Measurements from ENCODE around the gene TMEM44.
"Not testable (repeated sequence)": the region's sequence is repeated elsewhere in the genome, so short reads cannot be mapped to it uniquely, and the experiment has no call there.

TMEM44 gene

DNA sequence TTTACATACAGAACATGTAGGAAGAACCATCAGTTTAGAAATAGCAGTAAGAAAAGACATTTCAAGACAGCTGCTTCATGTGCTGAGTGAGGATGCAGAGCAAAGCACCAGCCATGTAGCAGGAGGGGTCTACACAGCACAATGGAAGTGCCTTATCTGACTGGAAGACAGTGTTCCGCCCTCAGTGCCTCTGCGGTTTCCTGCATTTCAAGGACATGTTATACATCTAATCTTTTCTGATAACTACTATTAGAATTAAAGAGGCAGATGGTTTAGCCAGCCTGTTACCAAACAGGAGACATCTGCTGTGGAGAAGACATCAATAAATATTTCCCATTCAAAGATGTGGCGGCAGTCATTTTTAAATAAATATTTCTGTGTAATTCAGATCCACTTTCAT lies 28.2 kb upstream of the TMEM44 start:
- Mint-ChIP-seq H3K4me1 (peaks cover 21% of the 10 kb centered on the region), H3K4me3 (no peak overlapping the region), H3K27ac (no peak overlapping the region), H3K36me3 (peaks cover 23% of the 10 kb centered on the region), H3K27me3 (no peaks in the 10 kb centered on the region), H3K9me3 (no peaks in the 10 kb centered on the region)

DNA sequence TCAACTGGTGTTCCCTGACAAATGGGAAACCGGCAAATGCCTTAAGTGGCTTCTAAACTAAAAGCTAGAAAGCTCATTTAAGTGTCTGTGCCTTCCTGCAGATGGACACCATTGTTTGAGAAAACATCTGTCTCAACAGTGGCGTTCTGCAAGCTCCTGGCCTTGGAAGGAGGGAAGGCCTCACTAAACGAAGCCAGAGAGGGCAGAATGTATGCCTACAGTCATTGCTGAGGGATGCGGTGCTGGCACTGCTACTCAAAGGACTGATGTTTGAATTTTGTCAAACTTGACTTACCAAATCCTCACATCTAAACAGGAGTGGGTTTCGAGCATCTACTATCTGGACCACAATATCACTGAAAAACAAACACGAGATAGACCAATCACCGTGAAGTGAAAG lies 26.6 kb upstream of the TMEM44 start:
- Mint-ChIP-seq H3K4me3 (no peak overlapping the region), H3K27ac (no peak overlapping the region), H3K4me1 (peaks cover 20% of the 10 kb centered on the region), H3K27me3 (no peaks in the 10 kb centered on the region), H3K36me3 (peaks cover 19% of the 10 kb centered on the region), H3K9me3 (no peaks in the 10 kb centered on the region)

DNA sequence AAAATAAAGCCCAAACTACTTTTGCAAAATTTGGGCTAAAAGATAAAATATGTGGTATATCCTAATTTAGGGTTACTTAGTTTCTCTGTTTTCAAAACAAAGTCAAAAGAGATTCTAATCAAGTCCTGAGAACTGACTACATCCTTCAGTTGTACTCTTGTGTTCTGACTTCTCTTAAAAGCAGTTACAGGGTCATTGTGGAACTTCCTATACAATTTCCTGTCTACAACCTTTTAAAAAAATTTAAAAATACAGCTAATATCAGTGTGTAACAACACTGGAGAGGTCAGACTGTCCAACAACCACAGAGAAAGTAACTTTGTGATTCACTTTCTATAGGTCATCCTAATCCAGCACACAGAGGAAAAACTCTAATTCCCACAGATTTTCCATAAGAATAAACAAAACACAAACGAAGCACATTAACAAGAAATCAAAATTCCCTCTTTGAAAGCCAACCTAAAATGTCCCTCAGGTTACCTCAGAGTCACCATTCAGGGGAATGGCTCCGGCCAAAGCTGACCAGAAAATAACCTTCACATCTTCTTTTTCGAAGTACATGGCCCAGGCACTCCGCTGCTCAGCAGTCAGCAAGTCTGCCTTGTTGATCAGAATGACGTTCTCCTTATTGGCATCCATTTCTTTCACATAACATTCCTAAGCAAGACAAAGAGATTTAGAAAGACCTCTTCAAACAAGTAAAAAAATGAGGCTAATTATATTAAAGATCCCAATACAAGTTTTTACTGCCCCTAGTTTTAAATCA lies 25.4 kb upstream of the TMEM44 start:
- Mint-ChIP-seq H3K36me3 (peaks cover 25% of the 10 kb centered on the region), H3K27ac (no peak overlapping the region), H3K9me3 (no peaks in the 10 kb centered on the region), H3K4me1 (peaks cover 29% of the 10 kb centered on the region), H3K4me3 (no peak overlapping the region), H3K27me3 (no peaks in the 10 kb centered on the region)

DNA sequence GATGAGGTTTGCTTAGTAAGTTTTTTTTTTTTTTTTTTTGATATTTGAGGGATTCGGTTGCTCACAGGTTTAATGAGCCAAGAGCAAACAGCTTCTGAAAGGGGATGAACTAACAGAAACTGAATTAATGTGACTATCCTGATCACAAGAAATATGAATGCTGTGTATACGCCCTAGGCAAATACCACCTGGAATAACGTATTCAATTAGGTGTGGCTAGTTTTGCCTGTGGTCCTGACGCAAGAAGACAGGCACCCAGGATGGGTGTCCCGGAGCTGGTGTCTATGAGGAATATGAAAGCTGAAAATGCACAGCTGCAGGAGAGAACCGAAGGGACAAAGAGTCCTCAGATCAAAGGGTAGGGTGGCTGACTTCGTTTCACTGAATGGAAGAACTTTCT lies 24.2 kb upstream of the TMEM44 start:
- Mint-ChIP-seq H3K36me3 (peaks cover 29% of the 10 kb centered on the region), H3K4me1 (peaks cover 29% of the 10 kb centered on the region), H3K27me3 (no peaks in the 10 kb centered on the region), H3K27ac (no peak overlapping the region), H3K9me3 (no peaks in the 10 kb centered on the region), H3K4me3 (no peak overlapping the region)

DNA sequence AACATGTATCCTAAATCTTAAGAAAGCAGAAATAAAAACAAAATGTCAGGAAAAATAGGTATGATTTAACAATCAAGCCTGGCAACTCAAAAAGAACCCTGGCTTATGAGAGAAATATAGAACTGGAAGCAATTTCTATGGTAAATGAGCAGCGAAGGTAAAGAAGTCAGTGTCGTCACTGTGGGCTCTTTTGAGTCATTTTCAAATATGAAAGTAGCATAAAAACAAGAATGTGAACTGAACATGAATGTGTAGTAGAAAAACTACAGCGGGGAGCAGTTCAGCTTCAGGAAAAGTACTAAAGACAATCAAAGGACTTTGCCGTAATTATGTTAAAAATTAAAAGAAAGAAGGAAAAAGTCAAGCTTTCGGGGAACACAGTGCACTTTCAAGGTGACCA lies 21.2 kb upstream of the TMEM44 start:
- Mint-ChIP-seq H3K36me3 (peaks cover 28% of the 10 kb centered on the region), H3K27ac (no peak overlapping the region), H3K4me3 (peak overlapping the region; percentile 30), H3K4me1 (peaks cover 14% of the 10 kb centered on the region), H3K9me3 (no peaks in the 10 kb centered on the region), H3K27me3 (no peaks in the 10 kb centered on the region)

DNA sequence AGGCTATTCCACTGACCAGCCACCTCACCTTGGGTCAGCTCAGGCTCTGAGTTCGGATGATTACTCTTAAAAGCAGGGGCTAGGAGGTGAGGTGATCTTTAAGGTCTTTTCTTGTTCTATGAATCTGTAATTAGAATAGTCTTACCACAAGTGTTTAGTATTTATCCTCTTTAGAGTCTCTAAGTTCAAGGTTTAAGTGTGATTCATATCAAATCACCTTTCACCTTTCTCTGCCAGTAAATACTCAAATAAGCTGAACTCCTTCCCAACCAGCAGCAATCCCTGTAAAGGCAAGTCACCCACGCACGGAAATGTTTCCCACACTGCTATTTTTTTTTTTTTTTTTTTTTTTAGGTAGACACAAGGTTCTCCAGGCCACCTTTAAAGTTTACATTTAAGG lies 14.5 kb upstream of the TMEM44 start:
- no peaks in the 10 kb centered on the region for H3K27me3 Mint-ChIP-seq
- no peak overlapping the region for H3K27ac Mint-ChIP-seq
- H3K4me1 Mint-ChIP-seq: no peaks in the 10 kb centered on the region
- H3K4me3 Mint-ChIP-seq: no peak overlapping the region
- no peaks in the 10 kb centered on the region for H3K9me3 Mint-ChIP-seq
- H3K36me3 Mint-ChIP-seq: peaks cover 21% of the 10 kb centered on the region

DNA sequence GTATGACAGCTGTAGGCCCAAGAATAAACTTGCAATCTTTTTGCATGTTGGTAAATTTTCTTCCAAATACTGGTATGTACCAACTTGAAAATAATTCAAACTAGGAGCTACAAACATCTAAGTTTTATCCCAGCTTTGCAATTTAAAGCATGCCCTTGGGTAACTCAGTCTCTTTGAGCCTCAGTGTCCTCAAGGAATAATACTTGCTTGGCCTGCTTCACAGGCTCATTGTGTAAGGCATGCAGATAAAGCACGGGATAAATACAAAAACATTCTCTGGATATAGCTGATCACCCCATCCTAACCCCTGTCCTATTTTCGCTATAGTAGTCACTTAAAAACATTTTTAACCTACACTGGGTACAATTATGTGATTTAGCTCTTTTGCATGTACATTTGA lies 9.6 kb upstream of the TMEM44 start:
- Mint-ChIP-seq H3K27me3 (no peaks in the 10 kb centered on the region), H3K27ac (no peak overlapping the region), H3K4me3 (no peak overlapping the region), H3K4me1 (peaks cover 17% of the 10 kb centered on the region), H3K36me3 (peaks cover 25% of the 10 kb centered on the region), H3K9me3 (no peaks in the 10 kb centered on the region)

DNA sequence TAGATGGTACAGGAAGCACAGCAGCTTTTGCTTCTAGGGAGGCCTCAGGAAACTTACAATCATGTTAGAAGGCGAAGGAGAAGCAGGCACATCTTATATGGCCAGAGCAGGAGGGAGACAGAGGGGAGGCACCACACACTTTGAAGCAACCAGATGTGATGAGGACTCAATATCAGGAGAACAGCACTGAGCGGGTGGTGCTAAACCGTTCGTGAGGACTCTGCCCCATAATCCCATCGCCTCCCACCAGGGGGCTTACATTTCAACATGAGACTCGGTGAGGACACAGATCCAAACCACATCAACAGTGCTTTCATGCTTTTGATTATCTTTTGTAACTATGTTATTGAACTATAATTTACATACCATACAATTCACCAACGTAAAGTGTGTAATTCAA lies 7.6 kb upstream of the TMEM44 start:
- Mint-ChIP-seq H3K27ac (no peak overlapping the region), H3K9me3 (no peaks in the 10 kb centered on the region), H3K36me3 (peaks cover 22% of the 10 kb centered on the region), H3K4me1 (peaks cover 17% of the 10 kb centered on the region), H3K27me3 (no peaks in the 10 kb centered on the region), H3K4me3 (no peak overlapping the region)

DNA sequence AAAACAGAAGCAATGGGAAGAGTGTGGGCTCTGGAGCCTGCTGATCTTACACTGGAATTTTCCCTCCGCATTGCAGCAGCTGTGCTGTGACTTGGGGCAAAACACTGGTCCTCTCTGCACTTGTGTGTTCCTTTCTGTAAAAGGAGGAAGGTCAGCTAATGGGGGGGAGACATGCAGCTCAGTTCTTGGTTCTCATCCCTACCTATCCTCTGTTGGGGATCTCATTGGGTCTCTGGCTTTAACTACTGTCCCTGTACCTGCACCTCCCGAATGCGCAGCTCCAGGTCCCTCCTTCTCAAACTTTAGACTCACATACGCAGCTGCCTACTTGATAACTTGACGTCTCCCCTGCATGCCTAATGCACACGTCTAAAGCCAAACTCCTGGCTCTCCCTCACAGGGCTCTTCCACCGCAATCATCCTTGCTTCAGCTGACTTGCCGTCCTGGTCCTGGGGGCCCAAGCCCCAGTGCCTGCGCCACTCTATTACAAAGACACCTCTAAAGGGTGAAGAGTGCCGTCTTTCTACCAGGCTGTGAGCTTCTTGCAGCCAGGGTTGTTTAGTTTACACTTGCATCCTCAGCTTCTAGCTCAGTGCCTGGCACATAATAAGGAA lies 5.9 kb upstream of the TMEM44 start:
- Mint-ChIP-seq H3K36me3 (peaks cover 13% of the 10 kb centered on the region), H3K4me3 (no peak overlapping the region), H3K9me3 (no peaks in the 10 kb centered on the region), H3K27me3 (no peaks in the 10 kb centered on the region), H3K4me1 (peaks cover 17% of the 10 kb centered on the region), H3K27ac (no peak overlapping the region)

DNA sequence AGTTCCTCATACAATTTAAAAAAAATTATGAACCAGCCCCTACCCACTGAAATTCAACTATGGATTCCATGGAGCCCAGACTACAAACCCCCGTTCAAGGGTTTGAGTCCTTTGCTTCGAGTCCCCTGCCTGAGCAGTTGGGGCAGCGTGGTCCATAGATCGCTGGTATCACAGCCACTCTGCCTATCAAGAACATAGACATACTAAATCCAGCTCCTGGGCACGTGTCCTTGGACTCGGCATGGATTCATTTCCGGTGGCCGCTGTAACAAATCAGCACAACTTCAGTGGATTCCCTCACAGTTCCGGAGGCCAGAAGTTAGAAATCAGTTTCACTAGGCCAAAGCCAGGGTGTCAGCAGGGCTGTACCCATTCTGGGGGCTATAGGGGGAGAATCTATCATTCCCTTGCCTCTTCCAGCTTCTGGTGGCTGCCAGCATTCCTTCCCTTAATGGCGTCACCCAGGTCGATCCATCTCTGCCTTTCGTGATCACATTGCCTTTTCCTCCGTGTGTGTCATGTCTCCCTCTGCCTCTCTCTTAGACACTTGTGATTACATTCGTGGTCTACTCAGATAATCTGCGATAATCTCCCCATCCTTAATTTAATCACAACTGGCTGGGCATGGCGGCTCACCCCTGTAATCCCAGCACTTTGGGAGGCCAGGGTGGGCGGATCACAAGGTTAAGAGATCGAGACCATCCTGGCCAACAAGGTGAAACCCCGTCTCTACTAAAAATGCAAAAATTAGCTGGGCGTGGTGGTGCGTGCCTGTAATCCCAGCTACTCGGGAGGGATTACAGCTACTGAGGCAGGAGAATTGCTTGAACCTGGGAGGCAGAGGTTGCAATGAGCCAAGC lies 4.6 kb upstream of the TMEM44 start:
- Mint-ChIP-seq H3K27ac (peak overlapping the region; percentile 9), H3K27me3 (no peaks in the 10 kb centered on the region)

DNA sequence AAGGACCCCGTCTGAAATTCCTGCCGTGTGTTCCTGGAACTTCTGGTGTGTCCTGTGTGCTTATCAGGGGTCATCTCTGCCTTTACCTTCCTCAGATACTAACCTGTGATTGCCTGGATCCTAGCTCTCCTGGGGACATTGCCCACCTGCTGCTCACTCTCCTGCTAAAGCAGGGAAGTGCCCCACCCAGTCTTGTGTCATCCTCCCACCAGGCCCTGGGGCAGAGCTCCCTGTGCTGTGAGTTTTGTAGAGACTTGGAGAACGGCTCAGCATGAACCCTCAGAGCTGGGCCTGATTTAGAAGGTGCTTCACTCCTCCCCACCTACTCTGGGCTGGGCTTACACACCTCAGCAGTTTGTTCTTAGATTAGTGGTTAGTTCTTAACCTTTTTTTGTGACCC lies 3.8 kb upstream of the TMEM44 start:
- Mint-ChIP-seq H3K9me3 (no peaks in the 10 kb centered on the region), H3K36me3 (peaks cover 8% of the 10 kb centered on the region), H3K4me1 (peaks cover 18% of the 10 kb centered on the region), H3K27me3 (no peaks in the 10 kb centered on the region), H3K4me3 (no peak overlapping the region), H3K27ac (no peak overlapping the region)

More for the DNA sequence above, 4.6 kb upstream of the TMEM44 start:
- no peaks in the 10 kb centered on the region for H3K9me3 Mint-ChIP-seq
- peaks cover 11% of the 10 kb centered on the region for H3K36me3 Mint-ChIP-seq
- H3K4me3 Mint-ChIP-seq: no peak overlapping the region
- peaks cover 22% of the 10 kb centered on the region for H3K4me1 Mint-ChIP-seq

DNA sequence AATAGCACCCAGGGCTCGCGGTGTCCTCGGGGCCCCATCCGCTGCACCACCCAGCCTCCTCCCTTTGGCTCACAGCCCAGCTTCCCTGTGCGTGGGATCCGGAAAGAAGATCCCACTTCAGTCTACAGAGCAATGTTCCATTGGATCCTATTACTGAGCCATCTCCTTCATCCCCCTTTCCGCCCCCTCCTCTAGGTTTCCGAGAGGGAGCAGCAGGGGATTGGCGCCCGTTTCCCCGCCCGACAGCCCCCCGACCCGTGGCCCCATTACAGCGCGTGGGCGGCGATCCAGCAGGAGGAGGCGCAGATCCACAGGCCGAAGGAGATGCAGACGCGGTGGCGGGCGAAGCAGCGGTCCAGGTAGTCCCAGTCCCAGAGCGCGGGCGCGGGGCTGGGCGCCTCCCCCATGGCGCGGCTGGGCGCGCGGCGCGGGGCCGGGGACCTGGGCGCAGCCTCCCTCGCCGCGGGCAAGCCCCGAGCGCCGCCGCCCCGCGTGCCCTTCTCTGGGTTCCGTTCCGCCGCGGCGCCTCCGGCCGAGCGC lies 340 bp downstream of the TMEM44 start:
- Mint-ChIP-seq H3K36me3 (no peaks in the 10 kb centered on the region), H3K9me3 (no peaks in the 10 kb centered on the region), H3K4me1 (peaks cover 4% of the 10 kb centered on the region), H3K27me3 (no peaks in the 10 kb centered on the region), H3K27ac (no peak overlapping the region), H3K4me3 (peak overlapping the region; percentile 76)

DNA sequence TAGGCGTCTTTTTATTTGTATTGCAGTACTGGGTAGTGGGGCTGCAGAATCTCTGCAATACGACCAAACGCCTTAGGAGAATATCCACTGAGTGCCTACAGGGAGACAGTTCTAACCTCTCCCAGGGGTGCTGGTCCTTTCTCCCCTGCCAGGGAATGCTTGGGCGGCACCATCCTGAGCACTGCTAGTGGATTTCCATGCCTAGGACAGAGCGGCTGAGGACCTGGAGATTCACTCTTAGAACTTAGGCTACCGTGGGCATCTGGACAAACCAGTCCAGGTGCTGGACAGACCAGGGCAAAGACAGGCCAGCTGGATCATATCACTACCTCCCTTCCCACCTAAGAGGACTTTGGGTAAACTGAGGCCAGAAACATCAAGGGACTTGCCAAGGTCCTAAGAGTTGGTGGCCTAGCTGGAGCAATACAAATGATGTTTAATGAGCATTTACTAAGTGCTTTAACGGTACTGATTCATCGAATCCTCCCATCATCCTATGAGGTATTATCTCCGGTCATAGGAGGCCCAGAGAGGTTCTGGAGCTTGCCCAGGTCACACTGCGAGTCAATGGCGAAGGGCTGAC lies 902 bp downstream of the TMEM44 start:
- Mint-ChIP-seq H3K36me3 (no peaks in the 10 kb centered on the region), H3K9me3 (no peaks in the 10 kb centered on the region), H3K4me3 (peak overlapping the region; percentile 76), H3K27me3 (no peaks in the 10 kb centered on the region), H3K4me1 (peaks cover 4% of the 10 kb centered on the region), H3K27ac (no peak overlapping the region)

DNA sequence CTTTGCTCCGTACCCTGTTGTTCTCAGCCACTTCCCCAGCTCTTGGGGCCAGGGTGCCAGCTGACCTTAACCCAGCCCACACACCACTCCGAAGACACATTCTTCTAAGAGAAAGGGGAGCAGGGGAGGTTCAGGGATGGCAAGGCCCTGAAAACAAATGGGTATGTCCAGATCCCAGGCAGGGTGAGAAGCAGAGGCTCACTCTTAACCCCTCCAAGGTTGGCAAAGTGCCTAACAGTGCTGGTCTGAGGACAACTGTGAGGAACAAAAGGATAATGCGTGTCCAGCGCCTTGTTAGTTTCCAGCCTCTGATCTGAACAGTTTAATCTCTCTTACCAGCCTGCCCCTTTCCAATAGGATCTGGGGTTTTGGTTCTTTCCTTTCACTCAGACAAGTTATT lies 1.5 kb downstream of the TMEM44 start:
- peaks cover 4% of the 10 kb centered on the region for H3K4me1 Mint-ChIP-seq
- H3K27me3 Mint-ChIP-seq: no peaks in the 10 kb centered on the region
- H3K9me3 Mint-ChIP-seq: no peaks in the 10 kb centered on the region
- no peak overlapping the region for H3K27ac Mint-ChIP-seq
- peak overlapping the region; percentile 70 for H3K4me3 Mint-ChIP-seq
- H3K36me3 Mint-ChIP-seq: no peaks in the 10 kb centered on the region

DNA sequence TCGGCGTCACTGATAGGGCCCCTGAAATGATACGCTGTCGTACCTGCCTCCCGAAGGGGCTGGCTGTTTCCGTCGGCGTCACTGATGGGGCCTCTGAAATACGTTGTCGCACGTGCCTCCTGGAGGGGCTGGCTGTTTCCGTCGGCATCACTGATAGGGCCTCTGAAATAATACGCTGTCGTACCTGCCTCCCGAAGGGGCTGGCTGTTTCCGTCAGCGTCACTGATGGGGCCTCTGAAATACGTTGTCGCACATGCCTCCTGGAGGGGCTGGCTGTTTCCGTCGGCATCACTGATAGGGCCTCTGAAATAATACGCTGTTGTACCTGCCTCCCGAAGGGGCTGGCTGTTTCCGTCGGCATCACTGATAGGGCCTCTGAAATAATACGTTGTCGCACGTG lies 2.5 kb downstream of the TMEM44 start:
- H3K27me3 Mint-ChIP-seq, H3K27ac Mint-ChIP-seq, H3K9me3 Mint-ChIP-seq: not testable (repeated sequence)

More for the DNA sequence above, 2.5 kb downstream of the TMEM44 start:
- not testable (repeated sequence) for H3K36me3 Mint-ChIP-seq, H3K4me1 Mint-ChIP-seq, H3K4me3 Mint-ChIP-seq
